Activated CD8-positive, alpha-beta memory T cell treated with anti-CD3 and anti-CD28 coated beads, Interleukin-2, amount 50 U/mL, for 1 hour (primary cell): ENCODE results near the gene C5orf52.
"Not testable (repeated sequence)": the region's sequence is repeated elsewhere in the genome, so short reads cannot be mapped to it uniquely, and the experiment has no call there.

Source experiments
- DNase-seq: peaks from one replicate; pipeline ENCODE4 v3.0.0-alpha.2; 2020; ENCODE audit errors: extremely low read depth

C5orf52 gene

GRCh38 chr5:157670662-157671591 is at the start of gene C5orf52:
TSS of gene C5orf52 (plus strand) at chr5:157671533. CDS start at chr5:157671615, 82 bp downstream.
- no peak for DNase-seq

DNA sequence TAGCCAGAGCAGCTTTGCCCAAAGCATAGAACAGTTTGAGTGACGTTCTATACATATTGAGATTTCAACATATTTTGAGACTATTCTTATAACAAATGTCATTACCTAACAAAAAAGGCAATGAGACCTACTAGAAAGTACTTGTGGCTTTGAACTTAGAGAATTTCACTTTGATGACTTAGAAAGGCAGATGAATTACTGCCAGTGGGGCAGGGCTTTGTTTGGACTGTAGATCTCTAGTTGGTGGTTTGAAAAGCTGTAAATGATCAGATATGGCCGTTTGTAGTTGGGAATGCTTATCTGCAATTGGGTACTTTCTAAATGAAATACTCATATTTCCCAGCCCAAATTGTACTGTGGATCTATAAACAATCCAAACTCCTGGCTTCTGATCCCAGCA is 47.2 kb upstream of the C5orf52 start:
- DNase-seq: no peak

- no peak for DNase-seq
Measured at GRCh38 chr5:157626831-157627230, 44.5 kb upstream of the C5orf52 start.

DNA sequence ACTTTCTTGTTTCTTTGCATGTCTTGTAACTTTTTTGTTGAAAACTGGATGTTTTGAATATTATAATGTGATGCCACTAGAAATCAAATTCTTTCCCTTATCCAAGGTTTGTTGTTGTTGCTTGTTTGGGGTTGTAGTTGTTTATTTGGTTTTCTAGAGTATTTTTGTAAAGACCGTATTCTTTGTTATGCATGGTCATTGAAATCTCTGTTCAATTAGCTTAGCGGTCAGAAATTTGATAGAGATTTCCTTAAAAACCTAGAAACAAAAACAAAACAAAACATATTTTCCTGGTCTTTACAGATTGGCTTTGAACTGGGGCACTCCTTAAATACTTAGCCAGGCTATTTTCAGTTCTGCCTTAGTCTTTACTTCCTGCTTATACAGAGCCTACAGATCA is 41.0 kb upstream of the C5orf52 start:
- DNase-seq: no peak

- DNase-seq: no peak
Measured at GRCh38 chr5:157640406-157641066, 30.8 kb upstream of the C5orf52 start.

DNA sequence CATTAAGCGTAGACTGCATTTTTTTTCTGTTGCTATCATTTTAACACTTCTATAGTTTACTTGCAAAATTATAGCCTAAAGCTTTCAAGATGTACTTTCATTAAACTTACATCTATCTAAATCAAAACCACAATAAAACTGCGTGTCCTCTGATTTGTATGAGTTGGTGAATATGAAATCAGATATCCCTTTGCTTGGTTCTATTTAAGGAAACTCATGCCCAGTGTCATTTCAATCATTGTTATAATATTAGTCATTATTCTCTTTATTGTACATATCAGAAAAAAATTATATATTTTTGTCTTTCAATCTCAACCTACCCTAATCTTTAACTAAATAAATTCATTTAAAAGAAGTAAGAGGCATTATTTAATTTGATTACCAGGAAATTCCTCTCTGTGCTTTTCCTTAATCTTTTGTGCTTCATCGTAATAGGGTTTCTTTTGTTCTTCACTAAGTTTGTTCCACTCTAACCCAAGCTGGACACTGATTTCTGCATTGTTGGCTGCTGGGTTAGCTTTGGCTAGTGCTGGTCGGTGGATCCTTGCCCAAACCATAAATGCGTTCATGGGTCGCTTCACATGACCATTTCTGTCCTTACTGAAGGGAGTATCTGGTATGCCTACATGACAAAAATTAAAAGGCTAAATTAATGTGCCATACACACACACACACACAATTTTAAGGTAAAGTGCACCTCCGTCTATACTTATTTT is 22.9 kb upstream of the C5orf52 start:
- DNase-seq: no peak

DNA sequence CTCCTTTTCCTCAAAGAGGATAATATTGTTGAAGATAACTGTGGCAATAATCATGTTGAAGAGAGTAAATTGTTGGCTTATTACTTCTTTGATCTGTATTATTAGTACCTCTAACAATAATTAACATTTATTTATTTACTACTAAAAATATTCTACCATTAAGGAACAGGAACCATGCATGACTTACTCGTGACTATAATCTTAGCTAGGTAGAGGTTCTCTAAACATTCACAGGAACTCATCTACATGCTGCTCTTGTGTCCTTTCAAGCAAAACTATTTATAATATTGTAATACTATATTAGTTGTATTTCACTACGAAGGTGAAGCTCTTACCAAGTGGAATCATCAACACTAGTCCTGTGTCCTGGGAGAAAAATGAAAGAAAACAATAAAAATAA is 22.2 kb upstream of the C5orf52 start:
- DNase-seq: no peak

GRCh38 chr5:157650991-157651611 is 20.2 kb upstream of the C5orf52 start:
- DNase-seq: no peak

- DNase-seq: peak; percentile 32
Measured at GRCh38 chr5:157651623-157652376, 19.5 kb upstream of the C5orf52 start.

- no peak for DNase-seq
Measured at GRCh38 chr5:157652377-157652692, 19.0 kb upstream of the C5orf52 start, which contains the start of gene SOX30. TSS of gene SOX30 (minus strand) at chr5:157652438. CDS start at chr5:157652078, 360 bp downstream.

- no peak for DNase-seq
Measured at GRCh38 chr5:157657516-157657915, 13.8 kb upstream of the C5orf52 start.

GRCh38 chr5:157658893-157659292 is 12.4 kb upstream of the C5orf52 start:
- DNase-seq: no peak

DNA sequence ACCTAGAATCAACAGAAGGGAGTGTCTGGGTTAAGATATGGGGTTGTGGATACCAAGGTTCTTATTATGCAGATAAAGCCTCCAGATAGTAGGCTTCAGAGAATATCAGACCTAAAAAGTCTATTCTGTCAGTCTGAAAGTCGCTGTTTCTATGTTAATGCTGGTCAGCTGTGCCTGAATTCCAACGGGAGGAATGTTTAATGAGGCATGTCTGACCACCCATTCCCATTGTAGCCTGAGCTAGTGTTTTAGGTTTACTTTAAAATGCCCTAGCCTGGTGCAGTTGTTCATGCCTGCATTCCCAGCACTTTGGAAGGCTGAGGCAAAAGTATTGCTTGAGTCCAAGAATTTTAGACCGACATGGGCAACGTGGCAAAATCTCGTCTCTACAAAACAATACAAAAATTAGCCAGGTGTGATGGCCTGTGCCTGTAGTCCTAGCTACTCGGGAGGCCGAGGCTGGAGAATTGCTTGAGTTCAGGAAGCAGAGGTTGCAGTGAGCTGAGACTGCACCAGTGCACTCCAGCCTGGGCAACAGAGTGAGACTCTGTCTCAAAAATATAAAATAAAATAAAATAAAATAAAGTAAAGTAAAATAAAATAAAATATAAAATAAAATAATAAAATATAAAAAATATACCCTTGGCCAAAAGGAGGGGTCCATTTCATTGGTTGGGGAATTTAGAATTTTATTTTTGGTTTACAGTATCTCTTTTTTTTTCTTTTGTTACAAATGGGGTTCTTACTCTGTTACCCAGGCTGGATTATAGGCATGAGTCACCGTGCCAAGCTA is 11.3 kb upstream of the C5orf52 start:
- no peak for DNase-seq

DNA sequence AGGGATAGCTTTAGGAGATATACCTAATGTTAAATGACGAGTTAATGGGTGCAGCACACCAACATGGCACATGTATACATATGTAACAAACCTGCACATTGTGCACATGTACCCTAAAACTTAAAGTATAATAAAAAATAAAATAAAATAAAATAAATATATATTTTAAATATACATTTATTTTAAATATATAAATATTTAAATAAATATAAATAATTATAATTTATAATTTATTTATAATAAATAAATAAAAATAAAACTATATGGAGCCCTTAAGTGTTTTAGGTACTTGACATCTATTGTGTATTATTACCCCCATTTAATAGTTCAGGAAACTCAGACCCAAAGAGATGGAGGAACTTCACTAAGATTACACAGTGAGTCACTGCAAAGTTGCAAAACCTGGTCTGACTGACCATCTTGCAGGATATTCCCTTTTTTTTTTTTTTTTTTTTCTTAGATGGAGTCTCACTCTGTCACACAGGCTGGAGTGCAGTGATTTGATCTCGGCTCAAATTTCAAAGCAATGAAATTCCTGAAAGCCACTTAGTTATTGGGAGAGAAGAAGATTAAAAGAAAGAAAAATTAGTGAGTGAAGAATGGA is 5.8 kb upstream of the C5orf52 start:
- DNase-seq: no peak

- no peak for DNase-seq
Measured at GRCh38 chr5:157668356-157668755, 3.0 kb upstream of the C5orf52 start.

GRCh38 chr5:157669701-157670097 is 1.6 kb upstream of the C5orf52 start:
- DNase-seq: no peak

DNA sequence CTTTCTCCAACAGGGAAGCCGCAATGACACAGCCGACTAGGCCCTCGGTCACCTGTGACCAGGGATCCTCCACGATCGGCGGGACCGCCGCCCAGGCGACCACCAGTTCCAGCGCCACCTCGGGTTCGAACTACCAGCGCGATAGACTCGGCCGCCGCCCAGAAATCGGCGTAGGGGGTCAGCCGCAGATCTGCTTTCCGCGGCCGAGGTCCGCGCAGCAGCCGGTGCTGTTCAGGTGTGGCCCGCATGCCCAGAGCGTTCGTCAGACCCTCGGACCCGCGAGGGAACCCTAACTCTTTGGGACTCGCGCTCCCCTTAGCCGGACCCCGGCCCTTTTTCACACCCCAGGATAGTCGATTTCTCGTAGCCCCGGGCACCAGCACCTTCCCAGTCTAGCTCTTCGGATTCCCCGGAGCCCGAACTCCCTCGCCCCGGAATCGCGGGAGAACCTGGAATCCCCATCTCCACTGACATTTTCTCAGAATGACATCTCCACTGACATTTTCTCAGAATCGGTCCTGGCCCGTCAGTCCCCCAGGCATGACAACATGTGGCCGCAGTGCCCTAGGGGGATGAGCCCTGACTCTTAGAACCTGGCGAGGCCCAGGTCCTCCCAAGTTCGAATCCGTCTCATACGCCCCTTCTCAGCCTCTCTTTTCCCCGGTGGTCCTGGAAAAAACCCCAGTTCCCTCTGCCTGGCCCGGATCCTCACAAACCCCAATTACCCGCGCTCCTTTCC is 428 bp downstream of the C5orf52 start:
- no peak for DNase-seq

DNA sequence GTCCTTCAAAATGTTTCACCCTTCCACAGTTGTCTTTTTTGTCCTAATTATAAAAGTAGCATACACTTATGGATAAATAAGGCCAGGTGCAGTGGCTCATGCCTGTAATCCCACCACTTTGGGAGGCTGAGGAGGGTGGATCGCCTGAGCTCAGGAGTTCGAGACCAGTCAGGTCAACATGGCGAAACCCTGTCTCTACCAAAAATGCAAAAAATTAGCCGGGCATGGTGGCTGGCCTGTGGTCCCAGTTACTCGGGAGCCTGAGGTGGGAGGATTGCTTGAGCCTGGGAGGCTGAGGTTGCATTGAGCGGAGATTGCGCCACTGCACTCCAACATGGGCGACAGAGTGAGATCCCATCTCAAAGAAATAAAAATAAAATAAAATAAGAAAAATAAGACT is 1.6 kb downstream of the C5orf52 start:
- no peak for DNase-seq

- not testable (repeated sequence) for DNase-seq
Measured at GRCh38 chr5:157674351-157674750, 3.0 kb downstream of the C5orf52 start.
